ENCODE measurements around the gene STXBP6.

STXBP6 gene

DNA sequence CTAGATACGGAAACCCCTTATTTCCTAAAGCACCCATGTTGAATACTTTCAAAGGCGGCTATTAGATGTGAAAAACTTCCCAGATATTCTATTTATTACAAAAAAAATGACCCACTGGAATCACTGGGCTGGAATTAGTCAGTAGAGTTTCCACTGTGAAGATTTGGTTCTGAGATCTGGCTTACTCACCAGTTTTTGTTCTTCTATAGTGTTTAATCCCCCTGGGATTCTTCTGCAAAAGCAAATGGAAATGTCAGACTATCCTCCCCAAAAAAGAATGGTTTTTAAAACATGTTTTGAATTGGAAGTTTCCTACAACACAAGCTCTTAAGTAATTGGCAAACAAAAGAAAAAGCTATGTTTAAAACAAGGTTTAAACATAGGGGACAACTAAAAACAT, 166.4 kb downstream of the STXBP6 start:
- no peak for TF ChIP-seq EZH2phosphoT487 (IDR thresholded peaks at IDR 0.05; ENCODE audit: borderline replicate concordance, low read length)
- TF ChIP-seq, protein P1, sequence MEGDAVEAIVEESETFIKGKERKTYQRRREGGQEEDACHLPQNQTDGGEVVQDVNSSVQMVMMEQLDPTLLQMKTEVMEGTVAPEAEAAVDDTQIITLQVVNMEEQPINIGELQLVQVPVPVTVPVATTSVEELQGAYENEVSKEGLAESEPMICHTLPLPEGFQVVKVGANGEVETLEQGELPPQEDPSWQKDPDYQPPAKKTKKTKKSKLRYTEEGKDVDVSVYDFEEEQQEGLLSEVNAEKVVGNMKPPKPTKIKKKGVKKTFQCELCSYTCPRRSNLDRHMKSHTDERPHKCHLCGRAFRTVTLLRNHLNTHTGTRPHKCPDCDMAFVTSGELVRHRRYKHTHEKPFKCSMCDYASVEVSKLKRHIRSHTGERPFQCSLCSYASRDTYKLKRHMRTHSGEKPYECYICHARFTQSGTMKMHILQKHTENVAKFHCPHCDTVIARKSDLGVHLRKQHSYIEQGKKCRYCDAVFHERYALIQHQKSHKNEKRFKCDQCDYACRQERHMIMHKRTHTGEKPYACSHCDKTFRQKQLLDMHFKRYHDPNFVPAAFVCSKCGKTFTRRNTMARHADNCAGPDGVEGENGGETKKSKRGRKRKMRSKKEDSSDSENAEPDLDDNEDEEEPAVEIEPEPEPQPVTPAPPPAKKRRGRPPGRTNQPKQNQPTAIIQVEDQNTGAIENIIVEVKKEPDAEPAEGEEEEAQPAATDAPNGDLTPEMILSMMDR (IDR thresholded peaks at IDR 0.05; ENCODE audit: low read depth, low read length, poor library complexity, severe bottlenecking), result no peak
- Histone ChIP-seq H3K4me1 (ENCODE audit: control insufficient read depth, low read length) (no peaks in the 10 kb centered on the region), H4K20me1 (ENCODE audit: control insufficient read depth, insufficient read depth, low read depth, low read length) (no peaks in the 10 kb centered on the region), H3K9me3 (ENCODE audit: control insufficient read depth, insufficient read depth, low read length) (no peaks in the 10 kb centered on the region), H3K36me3 (ENCODE audit: control insufficient read depth, low read length) (no peaks in the 10 kb centered on the region), H3K9me2 (replicated peaks; ENCODE audit: control insufficient read depth, low read length) (no peaks in the 10 kb centered on the region), H3K79me2 (ENCODE audit: control insufficient read depth, low read length) (no peaks in the 10 kb centered on the region), H3K4me3 (ENCODE audit: low read length) (no peak overlapping the region), H3K4me2 (ENCODE audit: low read length) (no peak overlapping the region), H3K27me3 (ENCODE audit: control insufficient read depth, low read length) (no peaks in the 10 kb centered on the region), H3K27ac (ENCODE audit: low read depth, low read length) (no peak overlapping the region), H3F3A (ENCODE audit: control insufficient read depth, insufficient read depth) (no peaks in the 10 kb centered on the region)

DNA sequence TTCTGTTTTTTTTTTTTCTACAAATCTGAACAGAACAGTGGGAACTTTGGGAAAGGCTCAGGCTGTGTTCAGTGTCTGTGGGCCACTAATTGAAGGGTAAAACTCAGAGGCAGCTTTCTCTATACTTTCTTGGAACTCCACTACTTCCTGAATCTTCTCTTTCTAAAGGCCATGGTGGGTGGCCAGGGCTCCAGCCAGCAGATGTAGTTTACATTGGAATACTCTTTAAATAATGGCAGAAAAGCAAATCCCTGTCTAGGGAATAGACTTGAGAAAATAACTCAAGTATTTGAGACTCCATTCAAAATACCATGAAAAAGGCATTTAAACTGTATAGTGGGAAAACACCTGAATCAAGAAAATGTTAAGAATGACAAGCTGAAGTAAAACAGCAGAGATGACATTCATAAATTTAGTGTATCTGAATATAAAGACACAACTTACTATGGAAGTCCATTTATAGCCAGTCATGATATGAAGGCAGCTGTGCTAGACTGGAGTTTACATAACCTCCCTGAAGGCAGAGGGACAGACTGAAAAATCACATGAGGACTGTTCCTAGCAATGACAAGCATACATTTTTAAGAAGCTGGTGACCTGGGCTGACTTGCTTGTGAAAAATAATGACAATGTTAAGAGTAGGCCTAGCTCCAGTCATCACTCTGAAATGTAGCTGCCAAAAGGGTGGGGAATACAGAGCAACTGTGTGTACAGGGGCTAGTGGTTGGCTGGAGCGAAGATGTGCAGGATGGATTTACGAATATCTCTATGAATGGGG, 168.6 kb downstream of the STXBP6 start:
- Histone ChIP-seq H3K9me3 (ENCODE audit: control insufficient read depth, insufficient read depth, low read length) (no peaks in the 10 kb centered on the region), H3K4me2 (ENCODE audit: low read length) (no peak overlapping the region), H3K79me2 (ENCODE audit: control insufficient read depth, low read length) (no peaks in the 10 kb centered on the region), H3F3A (ENCODE audit: control insufficient read depth, insufficient read depth) (no peaks in the 10 kb centered on the region), H3K4me3 (ENCODE audit: low read length) (no peak overlapping the region), H3K9me2 (replicated peaks; ENCODE audit: control insufficient read depth, low read length) (no peaks in the 10 kb centered on the region), H3K27me3 (ENCODE audit: control insufficient read depth, low read length) (no peaks in the 10 kb centered on the region), H3K4me1 (ENCODE audit: control insufficient read depth, low read length) (no peaks in the 10 kb centered on the region), H3K27ac (ENCODE audit: low read depth, low read length) (no peak overlapping the region), H4K20me1 (ENCODE audit: control insufficient read depth, insufficient read depth, low read depth, low read length) (no peaks in the 10 kb centered on the region), H3K36me3 (ENCODE audit: control insufficient read depth, low read length) (no peaks in the 10 kb centered on the region)
- TF ChIP-seq EZH2phosphoT487 (IDR thresholded peaks at IDR 0.05; ENCODE audit: borderline replicate concordance, low read length), result no peak
- TF ChIP-seq, protein P1 (IDR thresholded peaks at IDR 0.05; ENCODE audit: low read depth, low read length, poor library complexity, severe bottlenecking), result no peak

DNA sequence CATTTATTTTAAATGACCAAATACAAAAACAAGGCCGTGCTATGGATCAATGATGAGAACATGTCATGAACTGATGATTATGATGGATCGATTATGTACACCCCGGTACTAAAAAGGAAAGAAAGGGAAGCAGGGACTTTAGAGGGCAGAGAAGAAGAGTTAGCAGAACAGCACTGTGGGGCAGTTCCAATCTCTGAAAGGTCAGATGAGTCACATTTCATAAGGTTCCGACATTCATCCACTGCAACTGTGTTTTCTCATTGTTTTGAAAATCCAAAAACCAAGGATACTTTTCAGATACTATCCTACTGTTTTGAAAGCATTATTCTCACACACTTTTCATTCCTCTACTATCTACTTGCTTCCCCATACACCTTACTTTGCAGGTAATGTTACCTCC, 169.3 kb downstream of the STXBP6 start:
- no peaks in the 10 kb centered on the region for H3K27me3 ChIP-seq (ENCODE audit: control insufficient read depth, low read length)
- H3K4me3 ChIP-seq (ENCODE audit: low read length), result no peak overlapping the region
- H3F3A ChIP-seq (ENCODE audit: control insufficient read depth, insufficient read depth), result no peaks in the 10 kb centered on the region
- H3K27ac ChIP-seq (ENCODE audit: low read depth, low read length), result no peak overlapping the region
- H3K9me2 ChIP-seq (replicated peaks; ENCODE audit: control insufficient read depth, low read length), result no peaks in the 10 kb centered on the region
- TF ChIP-seq EZH2phosphoT487 (IDR thresholded peaks at IDR 0.05; ENCODE audit: borderline replicate concordance, low read length), result no peak
- TF ChIP-seq, protein P1 (IDR thresholded peaks at IDR 0.05; ENCODE audit: low read depth, low read length, poor library complexity, severe bottlenecking), result no peak
- H3K36me3 ChIP-seq (ENCODE audit: control insufficient read depth, low read length), result no peaks in the 10 kb centered on the region
- H3K4me2 ChIP-seq (ENCODE audit: low read length), result no peak overlapping the region
- H3K4me1 ChIP-seq (ENCODE audit: control insufficient read depth, low read length), result no peaks in the 10 kb centered on the region
- no peaks in the 10 kb centered on the region for H3K79me2 ChIP-seq (ENCODE audit: control insufficient read depth, low read length)
- no peaks in the 10 kb centered on the region for H3K9me3 ChIP-seq (ENCODE audit: control insufficient read depth, insufficient read depth, low read length)
- no peaks in the 10 kb centered on the region for H4K20me1 ChIP-seq (ENCODE audit: control insufficient read depth, insufficient read depth, low read depth, low read length)
